OCI-LY7 (cell line): ENCODE data around the gene ING1. TPM values are rescaled to one million over a fixed set of nuclear protein-coding genes. Genes with fewer than 3 reads are reported as not detected.

ENCODE experiments used
- BruUV-seq: library from RNA; stranded (reverse); fragments of 400-500 nt; replicated peaks from 2 replicates; lab custom pipeline; 2021; lab: Mats Ljungman, UMichigan
- CTCF ChIA-PET: fragments of 300-600 bp; sonication (Branson Sonifier 250); formaldehyde crosslinking; loops from one replicate; lab custom pipeline; 2022; ENCODE audit warnings: antibody characterized with exemption; ENCODE audit not compliant: unreplicated experiment; lab: Charles Lee
- POLR2A ChIA-PET: fragments of 300-600 bp; sonication (Branson Sonifier 250); formaldehyde crosslinking; loops from one replicate; lab custom pipeline; 2022; ENCODE audit warnings: antibody characterized with exemption; lab: Charles Lee
- DNase-seq: peaks from one replicate; pipeline ENCODE4 v3.0.0-alpha.2; 2015; ENCODE audit warnings: low spot score
- H2AFZ ChIP-seq: fragments of 200-600 bp; sonication (generic), shearing (Covaris generic); 2 replicates; pipeline ENCODE4 v1.6.1; 2014; ENCODE audit warnings: mild to moderate bottlenecking, antibody characterized with exemption, low read length, moderate library complexity
- H3K27ac ChIP-seq: fragments of 200-600 bp; sonication (generic); 2 replicates; pipeline ENCODE4 v1.5.1; 2014; ENCODE audit warnings: mixed run types, low read depth, mild to moderate bottlenecking, moderate library complexity, low read length, inconsistent platforms; ENCODE audit not compliant: poor library complexity, severe bottlenecking
- H3K36me3 ChIP-seq: fragments of 200-600 bp; sonication (generic); 2 replicates; pipeline ENCODE4 v1.6.1; 2014; ENCODE audit warnings: mild to moderate bottlenecking, antibody characterized with exemption, low read length, moderate library complexity, mixed read lengths; ENCODE audit not compliant: insufficient read depth
- H3K4me1 ChIP-seq: fragments of 200-600 bp; sonication (generic); 2 replicates; pipeline ENCODE4 v1.5.1; 2014; ENCODE audit warnings: mild to moderate bottlenecking, low read length; ENCODE audit not compliant: insufficient read depth, poor library complexity, severe bottlenecking
- H3K4me2 ChIP-seq: fragments of 200-600 bp; sonication (generic); 2 replicates; pipeline ENCODE4 v1.6.1; 2014; ENCODE audit warnings: mild to moderate bottlenecking, low read length
- H3K4me3 ChIP-seq: fragments of 200-600 bp; sonication (generic); 2 replicates; pipeline ENCODE4 v1.5.1; 2014; ENCODE audit warnings: mild to moderate bottlenecking, low read depth, low read length; ENCODE audit not compliant: poor library complexity, severe bottlenecking
- H3K79me2 ChIP-seq: fragments of 200-600 bp; sonication (generic); 2 replicates; pipeline ENCODE4 v1.6.1; 2016; ENCODE audit warnings: low read depth, mild to moderate bottlenecking, low read length, moderate library complexity, mixed read lengths; ENCODE audit not compliant: insufficient read depth
- H3K9me2 ChIP-seq: fragments of 200-600 bp; sonication (generic); 2 replicates; pipeline ENCODE4 v1.6.1; 2016; ENCODE audit warnings: mild to moderate bottlenecking, low read length, mixed read lengths; ENCODE audit not compliant: insufficient read depth
- H3K9me3 ChIP-seq: fragments of 200-600 bp; sonication (generic); 2 replicates; pipeline ENCODE4 v1.6.1; 2014; ENCODE audit warnings: mild to moderate bottlenecking, mixed run types, low read length, mixed read lengths
- H4K20me1 ChIP-seq: fragments of 200-600 bp; sonication (generic); 2 replicates; pipeline ENCODE4 v1.6.1; 2014; ENCODE audit warnings: mild to moderate bottlenecking, antibody characterized with exemption, low read length, moderate library complexity, mixed read lengths; ENCODE audit not compliant: insufficient read depth
- EZH2phosphoT487 ChIP-seq: fragments of 200-600 bp; sonication (generic); IDR thresholded peaks from 2 replicates; pipeline ENCODE4 v1.6.1; 2018; ENCODE audit warnings: low read depth, borderline replicate concordance, mild to moderate bottlenecking, mixed run types, antibody characterized with exemption, low read length, moderate library complexity, mixed read lengths
- intact Hi-C: fragments of 100-400 bp; cut with micrococcal nuclease; formaldehyde crosslinking; loops from one replicate; pipeline ENCODE4 v1.10.0; 2022; ENCODE audit not compliant: unreplicated experiment
- total RNA-seq, 2 experiments: library from RNA; depleted of rRNA in 1 of 2; stranded (reverse); fragments of >200 nt in 1 of 2; shearing (Covaris generic) in 1 of 2; gene quantifications; 2 replicates each; pipeline ENCODE4 v1.2.3, GENCODE V29; 2014 to 2022
- TF ChIP-seq, protein P1 (sequence below): fragments of 200-600 bp; sonication (generic); conservative IDR thresholded peaks from 2 replicates; pipeline ENCODE4 v1.5.1; 2014; ENCODE audit warnings: mild to moderate bottlenecking, antibody characterized with exemption, low read length, moderate library complexity, mixed read lengths

The ING1 gene
- total RNA-seq, 2 experiments from 2014 or later = 9.6 to 14.7 TPM

GRCh38 chr13:110676595-110677587 is 36.6 kb upstream of the ING1 start:
- POLR2A ChIA-PET = interaction anchor here (0.6 to 1.4 kb wide), 4 partner anchors 36 to 244 kb away, joined by 4 to 7 read pairs (median 4); no protein-coding TSS in a partner anchor

GRCh38 chr13:110677731-110678545 is 35.6 kb upstream of the ING1 start:
- peaks cover 26% of the 10 kb centered on the region for H3K4me1 ChIP-seq
- H3K9me2 ChIP-seq = no peaks in the 10 kb centered on the region
- H3K79me2 ChIP-seq = no peaks in the 10 kb centered on the region
- POLR2A ChIA-PET = no interaction called here
- no peaks in the 10 kb centered on the region for H4K20me1 ChIP-seq
- H3K9me3 ChIP-seq = no peaks in the 10 kb centered on the region
- no peak overlapping the region for H3K4me3 ChIP-seq
- H3K36me3 ChIP-seq = peaks cover 27% of the 10 kb centered on the region
- no TSS peak for BruUV-seq
- intact Hi-C loops = loop anchor here (2.0 kb wide), 2 partner anchors 29 to 37 kb away; partner anchors contain the start of gene CARS2
- H3K4me2 ChIP-seq = no peak overlapping the region
- no peak overlapping the region for H2AFZ ChIP-seq
- no peak overlapping the region for H3K27ac ChIP-seq
- DNase-seq = no peak
- CTCF ChIA-PET = no interaction called here
- TF ChIP-seq EZH2phosphoT487 = no peak
- TF ChIP-seq, protein P1, sequence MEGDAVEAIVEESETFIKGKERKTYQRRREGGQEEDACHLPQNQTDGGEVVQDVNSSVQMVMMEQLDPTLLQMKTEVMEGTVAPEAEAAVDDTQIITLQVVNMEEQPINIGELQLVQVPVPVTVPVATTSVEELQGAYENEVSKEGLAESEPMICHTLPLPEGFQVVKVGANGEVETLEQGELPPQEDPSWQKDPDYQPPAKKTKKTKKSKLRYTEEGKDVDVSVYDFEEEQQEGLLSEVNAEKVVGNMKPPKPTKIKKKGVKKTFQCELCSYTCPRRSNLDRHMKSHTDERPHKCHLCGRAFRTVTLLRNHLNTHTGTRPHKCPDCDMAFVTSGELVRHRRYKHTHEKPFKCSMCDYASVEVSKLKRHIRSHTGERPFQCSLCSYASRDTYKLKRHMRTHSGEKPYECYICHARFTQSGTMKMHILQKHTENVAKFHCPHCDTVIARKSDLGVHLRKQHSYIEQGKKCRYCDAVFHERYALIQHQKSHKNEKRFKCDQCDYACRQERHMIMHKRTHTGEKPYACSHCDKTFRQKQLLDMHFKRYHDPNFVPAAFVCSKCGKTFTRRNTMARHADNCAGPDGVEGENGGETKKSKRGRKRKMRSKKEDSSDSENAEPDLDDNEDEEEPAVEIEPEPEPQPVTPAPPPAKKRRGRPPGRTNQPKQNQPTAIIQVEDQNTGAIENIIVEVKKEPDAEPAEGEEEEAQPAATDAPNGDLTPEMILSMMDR = no peak

More at GRCh38 chr13:110676595-110677587, 36.6 kb upstream of the ING1 start:
- Histone ChIP-seq H3K9me3 (no peaks in the 10 kb centered on the region), H3K9me2 (no peaks in the 10 kb centered on the region), H3K4me2 (peak overlapping the region; percentile 90), H3K79me2 (no peaks in the 10 kb centered on the region), H3K4me1 (peaks cover 26% of the 10 kb centered on the region), H3K27ac (peak overlapping the region; percentile 96), H4K20me1 (no peaks in the 10 kb centered on the region), H2AFZ (no peak overlapping the region), H3K4me3 (peak overlapping the region; percentile 43), H3K36me3 (peaks cover 18% of the 10 kb centered on the region)
- no peak for TF ChIP-seq EZH2phosphoT487
- TF ChIP-seq, protein P1 = no peak
- DNase-seq = peak; percentile 61
- intact Hi-C loops = loop anchor here (2.0 kb wide), 2 partner anchors 30 to 38 kb away; partner anchors contain the start of gene CARS2
- no TSS peak for BruUV-seq
- CTCF ChIA-PET = no interaction called here
